ENCODE data around the gene SH3PXD2A.

GRCh38 chr10:103649654-103650423, 205.5 kb downstream of the SH3PXD2A start:
- TF ChIP-seq, protein P1, sequence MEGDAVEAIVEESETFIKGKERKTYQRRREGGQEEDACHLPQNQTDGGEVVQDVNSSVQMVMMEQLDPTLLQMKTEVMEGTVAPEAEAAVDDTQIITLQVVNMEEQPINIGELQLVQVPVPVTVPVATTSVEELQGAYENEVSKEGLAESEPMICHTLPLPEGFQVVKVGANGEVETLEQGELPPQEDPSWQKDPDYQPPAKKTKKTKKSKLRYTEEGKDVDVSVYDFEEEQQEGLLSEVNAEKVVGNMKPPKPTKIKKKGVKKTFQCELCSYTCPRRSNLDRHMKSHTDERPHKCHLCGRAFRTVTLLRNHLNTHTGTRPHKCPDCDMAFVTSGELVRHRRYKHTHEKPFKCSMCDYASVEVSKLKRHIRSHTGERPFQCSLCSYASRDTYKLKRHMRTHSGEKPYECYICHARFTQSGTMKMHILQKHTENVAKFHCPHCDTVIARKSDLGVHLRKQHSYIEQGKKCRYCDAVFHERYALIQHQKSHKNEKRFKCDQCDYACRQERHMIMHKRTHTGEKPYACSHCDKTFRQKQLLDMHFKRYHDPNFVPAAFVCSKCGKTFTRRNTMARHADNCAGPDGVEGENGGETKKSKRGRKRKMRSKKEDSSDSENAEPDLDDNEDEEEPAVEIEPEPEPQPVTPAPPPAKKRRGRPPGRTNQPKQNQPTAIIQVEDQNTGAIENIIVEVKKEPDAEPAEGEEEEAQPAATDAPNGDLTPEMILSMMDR (IDR thresholded peaks at IDR 0.05; ENCODE audit: insufficient read depth, low read depth, low read length), result no peak
- no peak for TF ChIP-seq EZH2 (IDR thresholded peaks at IDR 0.05; ENCODE audit: insufficient read depth, low read length)
